NCI-H1436 treated with DMSO at 0.1 percent for 48 hours (cell line): ENCODE data around the gene OSBPL2.

Experiments
- DNase-seq: peaks from one replicate; lab custom pipeline; 2025; lab: John Stamatoyannopoulos, UW

Gene OSBPL2

GRCh38 chr20:62237801-62238568, at the start of gene OSBPL2:
Gene OSBPL2, plus strand, starts transcription at chr20:62238521. Its CDS starts 17,664 bp downstream, at chr20:62256185.
- DNase-seq = peak; percentile 86

GRCh38 chr20:62190639-62191411, 47.5 kb upstream of the OSBPL2 start:
- DNase-seq = no peak

- no peak for DNase-seq
Observed at GRCh38 chr20:62191781-62192559, 46.4 kb upstream of the OSBPL2 start.

- DNase-seq = no peak
Observed at GRCh38 chr20:62192635-62193034, 45.7 kb upstream of the OSBPL2 start.

GRCh38 chr20:62193079-62194025, 45.0 kb upstream of the OSBPL2 start:
- DNase-seq = no peak

GRCh38 chr20:62195075-62195405, 43.3 kb upstream of the OSBPL2 start:
- DNase-seq = no peak

- no peak for DNase-seq
Observed at GRCh38 chr20:62195736-62196135, 42.6 kb upstream of the OSBPL2 start.

GRCh38 chr20:62196286-62196685, 42.0 kb upstream of the OSBPL2 start:
- no peak for DNase-seq

- no peak for DNase-seq
Observed at GRCh38 chr20:62197311-62197710, 41.0 kb upstream of the OSBPL2 start.

GRCh38 chr20:62197801-62198200, 40.5 kb upstream of the OSBPL2 start:
- no peak for DNase-seq

GRCh38 chr20:62198496-62198895, 39.8 kb upstream of the OSBPL2 start:
- no peak for DNase-seq

- no peak for DNase-seq
Observed at GRCh38 chr20:62198931-62199330, 39.4 kb upstream of the OSBPL2 start.

GRCh38 chr20:62200491-62201172, 37.7 kb upstream of the OSBPL2 start:
- DNase-seq = no peak

- no peak for DNase-seq
Observed at GRCh38 chr20:62201173-62202082, 36.9 kb upstream of the OSBPL2 start.

- DNase-seq = no peak
Observed at GRCh38 chr20:62202083-62202395, 36.3 kb upstream of the OSBPL2 start.

- DNase-seq = no peak
Observed at GRCh38 chr20:62202676-62203377, 35.5 kb upstream of the OSBPL2 start.

GRCh38 chr20:62203378-62204030, 34.8 kb upstream of the OSBPL2 start:
- peak; percentile 36 for DNase-seq

- no peak for DNase-seq
Observed at GRCh38 chr20:62205618-62206387, 32.5 kb upstream of the OSBPL2 start.
